ENCODE results near the gene FAM222B.

The FAM222B gene

DNA sequence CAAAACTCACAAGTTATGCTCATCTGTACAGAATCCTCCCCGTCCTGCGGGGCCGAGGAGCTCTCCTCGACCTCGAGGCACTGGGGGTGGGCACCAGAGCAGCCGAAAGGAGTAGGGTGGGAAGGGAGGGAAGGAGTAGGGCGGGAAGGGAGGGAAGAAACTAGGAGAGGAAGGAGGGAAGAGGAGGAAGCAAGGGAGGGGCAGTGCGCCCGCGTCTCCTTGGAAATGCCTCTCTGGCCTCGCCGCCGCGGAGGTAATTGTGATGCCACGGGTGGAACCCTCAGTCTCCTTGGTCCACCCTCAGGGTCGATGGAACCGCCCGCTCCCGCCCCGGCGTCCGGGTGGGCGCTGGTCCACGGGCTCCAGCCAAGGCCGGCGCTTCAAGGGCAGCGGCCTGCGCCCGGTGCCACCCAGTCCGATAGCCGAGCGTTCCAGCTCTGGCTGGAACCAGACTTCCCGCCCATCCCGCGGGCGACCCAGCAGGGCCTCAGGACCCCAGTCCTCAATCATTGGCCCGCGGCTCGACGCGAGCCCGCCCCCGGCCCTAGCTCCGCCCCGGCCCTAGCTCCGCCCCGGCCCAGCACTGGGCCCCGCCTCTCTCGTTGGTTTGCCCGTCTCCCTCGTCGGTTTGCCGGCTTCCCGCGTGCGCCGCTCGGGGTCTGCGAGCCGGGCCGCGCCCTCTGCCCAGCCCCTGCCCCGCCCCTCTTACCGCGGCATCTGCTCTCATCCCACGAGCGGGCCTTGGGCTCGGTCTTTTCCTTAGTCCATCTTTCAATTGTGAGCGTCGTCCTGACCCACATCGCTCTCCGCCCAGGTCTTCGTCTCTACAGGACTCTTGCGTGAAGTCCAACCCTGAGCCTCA, 131.5 kb downstream of the FAM222B start:
- DNase-seq: peak; percentile 79

- DNase-seq: no peak
Observed at GRCh38 chr17:28707339-28707720, 135.3 kb downstream of the FAM222B start.

DNA sequence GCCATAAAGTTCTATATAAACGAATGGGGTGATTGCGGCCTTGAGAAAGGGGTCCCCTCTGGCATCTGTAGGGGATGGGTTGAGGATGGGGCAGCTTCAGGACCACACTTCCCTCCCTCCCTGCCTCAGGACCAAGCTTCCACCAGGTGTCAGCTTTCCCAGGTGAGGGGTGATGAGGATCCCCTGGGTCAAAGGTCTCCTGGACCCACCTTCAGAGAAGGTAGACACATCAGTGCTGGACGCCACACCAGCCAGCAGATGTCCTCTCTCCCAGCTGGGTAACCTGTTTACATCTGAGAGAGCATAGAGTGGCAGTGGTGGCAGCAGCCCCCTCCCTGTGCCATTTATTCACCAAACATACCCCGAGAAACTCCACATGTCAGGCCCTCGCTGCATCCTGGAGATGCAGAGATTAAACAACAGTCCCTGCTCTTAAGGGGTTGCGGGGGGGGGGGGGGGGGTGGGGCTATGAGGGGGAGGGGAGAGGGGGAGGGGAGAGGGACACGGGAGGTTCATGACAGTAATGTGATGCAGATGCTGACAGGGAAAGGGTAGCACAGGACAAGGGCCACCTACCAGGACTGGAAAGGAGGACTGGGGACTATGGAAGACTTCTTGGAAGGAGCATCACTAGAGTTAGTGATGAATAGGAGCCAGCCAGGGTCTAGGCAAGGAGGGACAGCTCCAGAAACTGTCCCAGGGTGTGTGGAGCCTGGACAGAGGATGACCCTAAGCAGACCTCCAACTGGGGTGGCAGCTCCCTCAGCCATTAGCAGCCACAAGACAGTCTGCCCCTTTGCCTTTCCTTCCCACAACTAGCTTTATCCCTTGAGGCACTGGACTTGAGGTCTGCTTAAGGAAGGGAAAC, 135.9 kb downstream of the FAM222B start:
- DNase-seq: no peak
